Uterus (tissue), 2 donors: Measurements from ENCODE around the gene CPA4.

Experiments used
- CTCF ChIP-seq, 4 experiments: fragments of 200-600 bp in 2 of 4; fragments of 450-650 bp in 2 of 4; sonication (generic) in 2 of 4; IDR thresholded peaks; one replicate each; pipeline ENCODE4 v1.5.1; 2016 to 2019; ENCODE audit warnings: antibody characterized with exemption in 4 of 4, mild to moderate bottlenecking in 2 of 4, moderate library complexity in 1 of 4
- POLR2A ChIP-seq, 2 donors: fragments of 450-650 bp; IDR thresholded peaks; one replicate each; pipeline ENCODE4 v1.6.1; 2016; ENCODE audit warnings: antibody characterized with exemption in 2 of 2, mild to moderate bottlenecking in 1 of 2, moderate library complexity in 1 of 2

DNA sequence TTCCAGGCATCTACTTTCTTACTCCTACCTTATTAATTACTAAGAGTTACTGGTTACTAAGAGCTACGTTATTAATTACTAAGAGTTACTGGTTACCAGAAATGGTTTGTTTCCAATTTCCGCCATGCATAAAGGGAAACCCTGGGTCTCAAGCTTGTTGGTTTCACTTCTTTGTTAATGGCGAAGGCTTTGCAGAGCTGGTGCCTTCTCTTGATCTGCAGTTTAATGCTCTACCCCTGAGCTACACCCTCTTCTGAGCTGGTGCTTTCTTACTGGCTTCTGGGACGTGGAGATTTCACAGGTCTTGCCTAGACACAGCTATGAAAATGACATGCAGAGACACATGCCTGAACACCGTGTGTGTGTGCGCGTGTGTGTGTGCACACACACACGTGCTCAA is 560 bp downstream of the CPA4 start:
- no peak for TF ChIP-seq POLR2A (IDR thresholded peaks at IDR 0.05)
- no peak for TF ChIP-seq CTCF (IDR thresholded peaks at IDR 0.05)
